ENCODE measurements around the gene PPARGC1A.

Gene PPARGC1A

GRCh38 chr4:23909671-23910070 is 19.8 kb upstream of the PPARGC1A start:
- no peak for DNase-seq

- no peak for DNase-seq
These were observed 17.0 kb upstream of the PPARGC1A start for GRCh38 chr4:23906839-23907238.

- no peak for DNase-seq
These were observed 14.8 kb upstream of the PPARGC1A start for GRCh38 chr4:23904639-23905071.

GRCh38 chr4:23903859-23904438 is 14.1 kb upstream of the PPARGC1A start:
- DNase-seq = no peak

- DNase-seq = no peak
These were observed 12.5 kb upstream of the PPARGC1A start for GRCh38 chr4:23902222-23902804.

GRCh38 chr4:23900636-23901035 is 10.8 kb upstream of the PPARGC1A start:
- DNase-seq = no peak

GRCh38 chr4:23899565-23899964 is 9.7 kb upstream of the PPARGC1A start:
- no peak for DNase-seq

GRCh38 chr4:23897564-23898109 is 7.8 kb upstream of the PPARGC1A start:
- DNase-seq = no peak

GRCh38 chr4:23894021-23894420 is 4.2 kb upstream of the PPARGC1A start:
- DNase-seq = no peak

- no peak for DNase-seq
These were observed 1.2 kb upstream of the PPARGC1A start for GRCh38 chr4:23891064-23891421.

GRCh38 chr4:23890369-23891063 is 669 bp upstream of the PPARGC1A start:
- DNase-seq = no peak

GRCh38 chr4:23889391-23889790 is 456 bp downstream of the PPARGC1A start:
- DNase-seq = no peak

- no peak for DNase-seq
These were observed 1.2 kb downstream of the PPARGC1A start for GRCh38 chr4:23888421-23889319.

- DNase-seq = no peak
These were observed 1.9 kb downstream of the PPARGC1A start for GRCh38 chr4:23887989-23888388.

- no peak for DNase-seq
These were observed 2.7 kb downstream of the PPARGC1A start for GRCh38 chr4:23887173-23887572.

GRCh38 chr4:23885943-23886590 is 3.8 kb downstream of the PPARGC1A start:
- no peak for DNase-seq

- DNase-seq = no peak
These were observed 5.1 kb downstream of the PPARGC1A start for GRCh38 chr4:23884741-23885140.

- DNase-seq = no peak
These were observed 5.6 kb downstream of the PPARGC1A start for GRCh38 chr4:23884261-23884660.

- no peak for DNase-seq
These were observed 6.8 kb downstream of the PPARGC1A start for GRCh38 chr4:23882976-23883531.

GRCh38 chr4:23881674-23882337 is 8.0 kb downstream of the PPARGC1A start:
- no peak for DNase-seq

- DNase-seq = peak; percentile 28 to 49
These were observed 8.8 kb downstream of the PPARGC1A start for GRCh38 chr4:23881052-23881501.
